H1 (cell line): ENCODE measurements around the gene TBC1D2B. TPM values are rescaled to one million over a fixed set of nuclear protein-coding genes. Genes with fewer than 3 reads are reported as not detected.

Experiments used
- CTCF ChIA-PET: fragments of 300-600 bp; sonication (Branson Sonifier 250); formaldehyde crosslinking; loops from one replicate; lab custom pipeline; 2021; ENCODE audit not compliant: partially characterized antibody; lab: Charles Lee
- POLR2A ChIA-PET: fragments of 300-600 bp; sonication (Branson Sonifier 250); formaldehyde crosslinking; loops from one replicate; lab custom pipeline; 2021; ENCODE audit warnings: inconsistent platforms; ENCODE audit not compliant: partially characterized antibody; lab: Charles Lee
- DNase-seq, 2 experiments: peaks; one replicate each; pipeline versions ENCODE4 v3.0.0 to v3.0.0-alpha.2; 2010 to 2022; ENCODE audit warnings: low spot score in 2 of 2, low read depth in 1 of 2, mixed read lengths in 1 of 2
- FAIRE-seq: peaks from 2 replicates; lab custom pipeline; 2011; peaks lifted over from hg19 to GRCh38; lab: Jason Lieb, UNC
- H2AFZ ChIP-seq: 2 replicates; pipeline ENCODE4 v1.8.1; 2012; ENCODE audit warnings: low read length, inconsistent platforms
- H2AK5ac ChIP-seq: 2 replicates; pipeline ENCODE4 v1.6.1; 2013; ENCODE audit warnings: low read depth, low read length
- H2BK120ac ChIP-seq: replicated peaks from 2 replicates; pipeline ENCODE3; 2013; ENCODE audit warnings: low read depth, low read length, inconsistent platforms
- H2BK12ac ChIP-seq: 2 replicates; pipeline ENCODE4 v1.6.1; 2013; ENCODE audit warnings: low read depth, low read length
- H2BK15ac ChIP-seq: 2 replicates; pipeline ENCODE4 v1.6.1; 2013; ENCODE audit warnings: low read length
- H2BK20ac ChIP-seq: 2 replicates; pipeline ENCODE4 v1.6.1; 2013; ENCODE audit warnings: low read length
- H2BK5ac ChIP-seq: 2 replicates; pipeline ENCODE4 v1.6.1; 2013; ENCODE audit warnings: low read depth, low read length
- H3K14ac ChIP-seq: 2 replicates; pipeline ENCODE4 v1.6.1; 2013; ENCODE audit warnings: inconsistent platforms; ENCODE audit not compliant: insufficient read length
- H3K18ac ChIP-seq: 2 replicates; pipeline ENCODE4 v1.6.1; 2013; ENCODE audit warnings: low read length; ENCODE audit errors: extremely low read depth
- H3K23ac ChIP-seq: 2 replicates; pipeline ENCODE4 v1.6.1; 2013; ENCODE audit warnings: inconsistent platforms; ENCODE audit not compliant: insufficient read length
- H3K23me2 ChIP-seq: 2 replicates; pipeline ENCODE4 v1.6.1; 2013; ENCODE audit warnings: low read depth, low read length
- H3K27ac ChIP-seq: 2 replicates; pipeline ENCODE4 v1.6.1; 2011; ENCODE audit warnings: low read depth, low read length, inconsistent platforms
- H3K27me3 ChIP-seq, 4 experiments: replicated peaks in 1 of 4; 1 replicate in 1 of 4; 2 replicates in 3 of 4; pipeline versions ENCODE4 v1.6.1 to v1.8.1; 2011 to 2013; ENCODE audit warnings: low read length in 3 of 4, mild to moderate bottlenecking in 3 of 4, inconsistent platforms in 2 of 4, mixed read lengths in 2 of 4, moderate library complexity in 1 of 4; ENCODE audit not compliant: control insufficient read depth in 3 of 4, insufficient read depth in 3 of 4; ENCODE audit errors: extremely low read depth in 1 of 4
- H3K36me3 ChIP-seq, 4 experiments: 2 replicates each; pipeline versions ENCODE4 v1.6.1 to v1.8.1; 2011 to 2013; ENCODE audit warnings: mild to moderate bottlenecking in 4 of 4, low read length in 3 of 4, moderate library complexity in 2 of 4, control low read depth in 1 of 4, inconsistent platforms in 1 of 4; ENCODE audit not compliant: insufficient read depth in 4 of 4, control insufficient read depth in 2 of 4
- H3K4ac ChIP-seq: replicated peaks from 2 replicates; pipeline ENCODE3; 2013; ENCODE audit warnings: low read length, low read depth, mixed read lengths, inconsistent platforms; ENCODE audit not compliant: insufficient read length
- H3K4me1 ChIP-seq, 4 experiments: replicated peaks in 1 of 4; 1 replicate in 1 of 4; 2 replicates in 3 of 4; pipeline versions ENCODE4 v1.6.1 to v1.8.1; 2011 to 2013; ENCODE audit warnings: low read length in 3 of 4, inconsistent platforms in 2 of 4, mixed read lengths in 1 of 4; ENCODE audit not compliant: insufficient read depth in 4 of 4, control insufficient read depth in 3 of 4
- H3K4me2 ChIP-seq, 2 experiments: 2 replicates each; pipeline versions ENCODE4 v1.6.1 to v1.8.1; 2011 to 2013; ENCODE audit warnings: low read depth in 2 of 2, low read length in 2 of 2, control low read depth in 1 of 2, inconsistent platforms in 1 of 2, mild to moderate bottlenecking in 1 of 2; ENCODE audit not compliant: insufficient read depth in 1 of 2
- H3K4me3 ChIP-seq, 4 experiments: fragments of 200-600, 300-600 bp in 1 of 4; sonication (generic), shearing (Covaris generic), sonication (Bioruptor Twin) in 1 of 4; 2 replicates each; pipeline versions ENCODE4 v1.5.1 to v1.8.1; 2011 to 2016; ENCODE audit warnings: low read length in 4 of 4, low read depth in 3 of 4, control low read depth in 2 of 4, inconsistent platforms in 2 of 4, mild to moderate bottlenecking in 2 of 4, mixed read lengths in 1 of 4, moderate library complexity in 1 of 4; ENCODE audit not compliant: insufficient read depth in 2 of 4; ENCODE audit errors: extremely low read depth in 1 of 4
- H3K56ac ChIP-seq: replicated peaks from 2 replicates; pipeline ENCODE3; 2013; ENCODE audit warnings: low read depth, mild to moderate bottlenecking, mixed read lengths, low read length, inconsistent platforms; ENCODE audit not compliant: insufficient read length
- H3K79me1 ChIP-seq: 2 replicates; pipeline ENCODE4 v1.6.1; 2013; ENCODE audit warnings: low read depth, low read length, control low read depth
- H3K79me2 ChIP-seq, 2 experiments: 2 replicates each; pipeline versions ENCODE4 v1.6.1 to v1.8.1; 2012 to 2013; ENCODE audit warnings: low read length in 2 of 2, mild to moderate bottlenecking in 2 of 2, inconsistent platforms in 1 of 2; ENCODE audit not compliant: insufficient read depth in 2 of 2, control insufficient read depth in 1 of 2
- H3K9ac ChIP-seq, 4 experiments: replicated peaks in 1 of 4; 1 replicate in 1 of 4; 2 replicates in 3 of 4; pipeline versions ENCODE4 v1.6.1 to v1.8.1; 2011 to 2013; ENCODE audit warnings: low read depth in 3 of 4, low read length in 3 of 4, control low read depth in 2 of 4, mild to moderate bottlenecking in 2 of 4, moderate library complexity in 2 of 4, inconsistent platforms in 1 of 4; ENCODE audit errors: extremely low read depth in 1 of 4
- H3K9me3 ChIP-seq, 2 experiments: 2 replicates each; pipeline versions ENCODE4 v1.6.1 to v1.8.1; 2012 to 2013; ENCODE audit warnings: mild to moderate bottlenecking in 2 of 2, moderate library complexity in 2 of 2, control low read depth in 1 of 2, inconsistent platforms in 1 of 2, low read depth in 1 of 2, low read length in 1 of 2, mixed read lengths in 1 of 2; ENCODE audit not compliant: insufficient read depth in 2 of 2
- H4K20me1 ChIP-seq, 2 experiments: replicated peaks in 1 of 2; 2 replicates each; pipeline versions ENCODE3 to v1.8.1; 2011 to 2013; ENCODE audit warnings: inconsistent platforms in 2 of 2, low read length in 2 of 2, mild to moderate bottlenecking in 1 of 2; ENCODE audit not compliant: insufficient read depth in 2 of 2, control insufficient read depth in 1 of 2
- H4K5ac ChIP-seq: 2 replicates; pipeline ENCODE4 v1.6.1; 2013; ENCODE audit warnings: low read length, low read depth, mixed read lengths, inconsistent platforms; ENCODE audit not compliant: insufficient read length
- H4K8ac ChIP-seq: 2 replicates; pipeline ENCODE4 v1.8.0; 2013; ENCODE audit warnings: mild to moderate bottlenecking, moderate library complexity, low read length, inconsistent platforms; ENCODE audit not compliant: insufficient read depth; ENCODE audit errors: extremely low read depth
- H4K91ac ChIP-seq: replicated peaks from 2 replicates; pipeline ENCODE3; 2013; ENCODE audit warnings: low read length, mixed read lengths, inconsistent platforms; ENCODE audit not compliant: insufficient read length
- FOSL1 ChIP-seq: IDR thresholded peaks from 2 replicates; pipeline ENCODE4 v1.6.1; 2011; ENCODE audit warnings: mild to moderate bottlenecking, low read depth, low read length, moderate library complexity; ENCODE audit not compliant: insufficient read depth
- JUN ChIP-seq: IDR thresholded peaks from 2 replicates; pipeline ENCODE4 v1.6.1; 2011; ENCODE audit warnings: low read depth, mild to moderate bottlenecking, improper control_type of control experiment, low read length
- RAD21 ChIP-seq, 2 experiments: IDR thresholded peaks in 1 of 2; conservative IDR thresholded peaks in 1 of 2; 2 replicates each; pipeline ENCODE4 v1.6.1; 2011; ENCODE audit warnings: low read depth in 2 of 2, low read length in 2 of 2, improper control_type of control experiment in 1 of 2, inconsistent platforms in 1 of 2, mild to moderate bottlenecking in 1 of 2, moderate library complexity in 1 of 2
- RNF2 ChIP-seq: fragments of 200-900, 300-1000 bp; sonication (generic); IDR thresholded peaks from 2 replicates; pipeline ENCODE4 v1.7.1; 2016; ENCODE audit warnings: borderline replicate concordance, low read depth, mild to moderate bottlenecking, antibody characterized with exemption, low read length; ENCODE audit not compliant: poor library complexity, severe bottlenecking; ENCODE audit errors: missing control alignments
- SP2 ChIP-seq: IDR thresholded peaks from 2 replicates; pipeline ENCODE4 v1.6.1; 2012; ENCODE audit warnings: mild to moderate bottlenecking, low read length, inconsistent platforms
- SP4 ChIP-seq: IDR thresholded peaks from 2 replicates; pipeline ENCODE4 v1.6.1; 2012; ENCODE audit warnings: low read length, inconsistent platforms
- WGBS, 2 experiments: shearing (Covaris generic) in 1 of 2; methylation state at CpG; one replicate each; pipeline versions ENCODE4 v1.1.6 to v1.1.7; 2013 to 2015; ENCODE audit warnings: low lambda C conversion rate in 2 of 2, mixed read lengths in 2 of 2, inconsistent platforms in 1 of 2, low coverage in 1 of 2, missing lambda C conversion rate in 1 of 2; ENCODE audit not compliant: insufficient replicate concordance in 2 of 2, insufficient coverage in 1 of 2, insufficient read length in 1 of 2; ENCODE audit errors: extremely low coverage in 1 of 2, missing lambda C conversion rate in 1 of 2; 5-methylcytosine and 5-hydroxymethylcytosine counted together
- polyA plus RNA-seq, 7 experiments: library from polyadenylated mRNA; depleted of rRNA in 3 of 7; stranded (reverse) in 5 of 7; unstranded in 2 of 7; fragments of >200 nt in 5 of 7; fragments of 200-250 nt in 2 of 7; gene quantifications; 1 replicate in 5 of 7; 2 replicates in 1 of 7; 4 replicates in 1 of 7; pipeline versions ENCODE4 v1.2.1 to v1.2.3, GENCODE V29; 2011 to 2013; ENCODE audit warnings: missing spikeins in 2 of 7, mixed read lengths in 2 of 7
- total RNA-seq: library from RNA; stranded (reverse); fragmentation: NEBNext Ultra II Directional; extraction: Animal tissue kit (Norgen Biotek cat#: 25700); gene quantifications from 2 replicates; pipeline ENCODE4 v1.2.1, GENCODE V29; 2021
- TF ChIP-seq, protein P1 (sequence below): IDR thresholded peaks from 2 replicates; pipeline ENCODE4 v1.6.1; 2012; ENCODE audit warnings: inconsistent platforms

Gene TBC1D2B
- total and polyA plus RNA-seq, 2 of the 8 experiments (the other 6 are each of a cell fraction or from before 2014, with no cell fraction given), result 11.9 to 19.5 TPM

DNA sequence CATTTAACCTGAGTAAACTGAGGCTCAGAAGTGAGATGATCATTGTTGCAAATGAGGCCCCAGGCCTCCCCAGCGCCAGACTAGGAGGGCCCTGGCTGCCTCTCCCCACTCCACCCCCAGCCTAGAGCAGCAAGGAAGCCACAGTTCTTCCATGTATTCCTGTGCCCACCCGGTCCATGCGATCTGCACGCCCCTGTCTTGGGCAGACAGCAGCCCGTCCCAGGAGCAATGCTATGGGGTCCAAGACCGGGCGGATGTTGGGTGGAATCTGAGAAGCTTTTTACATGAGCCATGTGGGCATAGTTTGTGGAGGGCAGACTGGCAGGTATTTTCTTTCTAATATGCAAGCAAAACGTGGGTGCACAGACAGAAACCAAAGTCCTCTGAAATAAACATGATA lies 30.0 kb upstream of the TBC1D2B start:
- Histone ChIP-seq H3K79me1 (no peaks in the 10 kb centered on the region), H3K14ac (no peak overlapping the region), H4K8ac (no peak overlapping the region), H2AFZ (no peak overlapping the region), H3K9me3 (no peaks in the 10 kb centered on the region), H3K36me3 (peaks cover 0 to 6% (median 1%) of the 10 kb centered on the region in 4 experiments; a peak in 3 of 8 replicates), H2BK15ac (no peak overlapping the region), H2BK20ac (no peak overlapping the region), H2BK12ac (no peak overlapping the region), H4K20me1 (no peaks in the 10 kb centered on the region), H2BK5ac (no peak overlapping the region), H3K56ac (no peak overlapping the region), H3K9ac (no peak overlapping the region), H4K91ac (no peak overlapping the region), H3K18ac (no peak overlapping the region), H2AK5ac (no peak overlapping the region), H3K4me2 (no peak overlapping the region), H2BK120ac (no peak overlapping the region), H3K4me3 (no peak overlapping the region), H3K23me2 (no peaks in the 10 kb centered on the region), H3K79me2 (no peaks in the 10 kb centered on the region), H3K4me1 (no peaks in the 10 kb centered on the region), H4K5ac (no peak overlapping the region), H3K4ac (no peak overlapping the region)
- no peak for FAIRE-seq
- WGBS, 2 experiments, result 89% methylated on average over 8 of the region's 8 CpGs; no CpG with 5 or more reads in 1 of the 2 experiments
- CTCF ChIA-PET, result interaction anchor here (0.8 to 16.8 kb wide), 37 partner anchors 10 to 223 kb away, joined by 3 to 226 read pairs (median 8); partner anchors contain the start of genes CIB2 and SH2D7
- POLR2A ChIA-PET, result no interaction called here
- DNase-seq, result no peak
- TF ChIP-seq FOSL1 (no peak), JUN (no peak), SP2 (no peak), RAD21 (IDR thresholded peaks at IDR 0.05 in 1 of 2, conservative IDR thresholded peaks at IDR 0.05 in 1 of 2; ENCODE audit: low read depth in 2 of 2, low read length in 2 of 2) (no peak), RNF2 (no peak), SP4 (no peak)
- TF ChIP-seq, protein P1, sequence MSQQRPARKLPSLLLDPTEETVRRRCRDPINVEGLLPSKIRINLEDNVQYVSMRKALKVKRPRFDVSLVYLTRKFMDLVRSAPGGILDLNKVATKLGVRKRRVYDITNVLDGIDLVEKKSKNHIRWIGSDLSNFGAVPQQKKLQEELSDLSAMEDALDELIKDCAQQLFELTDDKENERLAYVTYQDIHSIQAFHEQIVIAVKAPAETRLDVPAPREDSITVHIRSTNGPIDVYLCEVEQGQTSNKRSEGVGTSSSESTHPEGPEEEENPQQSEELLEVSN, result no peak
- TF ChIP-seq, all 59 proteins: peak for 0
- H3K27ac ChIP-seq, result no peak overlapping the region
- no peak overlapping the region for H3K23ac ChIP-seq
- no peaks in the 10 kb centered on the region for H3K27me3 ChIP-seq
